Adrenal gland (tissue), 12 donors: ENCODE data around the gene TSPOAP1. TPM values are rescaled to one million over a fixed set of nuclear protein-coding genes. Genes with fewer than 3 reads are reported as not detected.

Experiments
- DNase-seq, 7 donors: peaks; one replicate each; pipeline ENCODE4 v3.0.0-alpha.2; 2019 to 2020
- H3K27ac ChIP-seq, 5 donors: fragments of 200-600 bp; sonication (generic) in 4 of 5; 1 replicate in 3 of 5; 2 replicates in 2 of 5; pipeline versions ENCODE4 v1.5.1 to v1.8.0; 2016 to 2020; ENCODE audit warnings: mild to moderate bottlenecking in 1 of 5
- H3K27me3 ChIP-seq: fragments of 200-600 bp; 2 replicates; pipeline ENCODE4 v1.8.0; 2021
- H3K36me3 ChIP-seq, 2 donors: fragments of 200-600 bp; replicated peaks in 1 of 2; 1 replicate in 1 of 2; 2 replicates in 1 of 2; pipeline versions ENCODE4 v1.5.1 to v1.8.0; 2018 to 2022
- H3K4me1 ChIP-seq, 2 donors: fragments of 200-600 bp; replicated peaks in 1 of 2; 1 replicate in 1 of 2; 2 replicates in 1 of 2; pipeline versions ENCODE4 v1.5.1 to v1.8.0; 2018 to 2021
- H3K4me3 ChIP-seq, 4 donors: fragments of 200-600 bp; sonication (generic) in 3 of 4; one replicate each; pipeline ENCODE4 v1.5.1; 2016 to 2018
- H3K9me3 ChIP-seq, 3 donors: fragments of 200-600 bp; sonication (generic) in 1 of 3; replicated peaks in 1 of 3; 1 replicate in 2 of 3; 2 replicates in 1 of 3; pipeline versions ENCODE4 v1.5.1 to v1.8.0; 2016 to 2021
- CTCF ChIP-seq, 6 experiments: fragments of 450-650 bp in 4 of 6; fragments of 200-600 bp in 2 of 6; sonication (generic) in 1 of 6; IDR thresholded peaks; 1 replicate in 5 of 6; 2 replicates in 1 of 6; pipeline versions ENCODE4 v1.5.1 to v1.8.0; 2016 to 2021; ENCODE audit warnings: antibody characterized with exemption in 6 of 6, mild to moderate bottlenecking in 2 of 6, moderate library complexity in 1 of 6
- POLR2A ChIP-seq, 2 donors: fragments of 450-650 bp; IDR thresholded peaks; one replicate each; pipeline ENCODE4 v1.6.1; 2017; ENCODE audit warnings: antibody characterized with exemption in 2 of 2, mild to moderate bottlenecking in 2 of 2, moderate library complexity in 1 of 2
- WGBS, 4 donors: extraction: QIAGEN DNeasy Blood & Tissue Kit in 2 of 4; methylation state at CpG; one replicate each; pipeline versions ENCODE4 v1.1.5 to v1.1.7; 2013 to 2017; 5-methylcytosine and 5-hydroxymethylcytosine counted together
- intact Hi-C, 2 donors: fragments of 100-400 bp; cut with DNase I; formaldehyde crosslinking; loops; one replicate each; pipeline versions ENCODE4 v1.14.1 to v1.15.0; 2022 to 2023
- polyA plus RNA-seq, 3 donors: library from polyadenylated mRNA; stranded (reverse); fragments of 200-250 nt in 2 of 3; fragments of 350-450 nt in 1 of 3; fragmentation: Illumina TruSeq in 1 of 3; extraction: RNeasy Lipid Tissue Mini Kit (QIAGEN cat#74804) in 1 of 3; gene quantifications; one replicate each; pipeline ENCODE4 v1.2.3, GENCODE V29; 2013 to 2014
- total RNA-seq, 9 donors: library from RNA; depleted of rRNA in 4 of 9; stranded (reverse); fragments of >200 nt in 4 of 9; fragments of 120-200 nt in 1 of 9; fragmentation: NEBNext Ultra II Directional in 1 of 9; extraction: Animal tissue kit (Norgen Biotek cat#: 25700) in 1 of 9; gene quantifications; one replicate each; pipeline versions ENCODE4 v1.1.0 to v1.2.4, GENCODE V29; 2013 to 2023
- donor health status: healthy with polysubstance abuse.
- donor health status: Bipolar disorder and iron deficiency.
- donor health status: DM: yes; HTN: yes; CAD: no.
- donor health status: DM: no; HTN: no; CAD: no.
- donor health status: DM: no; HTN: no; CAD: no.
- donor health status: DM: yes; HTN: yes; CAD: no.

TSPOAP1 gene
- total and polyA plus RNA-seq, 12 donors, result 4.7 to 140 (median 22.3) TPM

- H3K27me3 ChIP-seq, result no peaks in the 10 kb centered on the region
- H3K27ac ChIP-seq, result no peak overlapping the region
- intact Hi-C loops, result no loop called here
- 88 to 92% (median 91%) methylated on average over 13 to 16 of the region's 16 CpGs for WGBS, 4 donors
- H3K36me3 ChIP-seq, result peaks cover 0 to 9% of the 10 kb centered on the region in 2 donors
- H3K4me1 ChIP-seq, result peaks cover 33 to 34% of the 10 kb centered on the region in 2 donors
- no peaks in the 10 kb centered on the region for H3K9me3 ChIP-seq
- no peak for DNase-seq
- H3K4me3 ChIP-seq, result no peak overlapping the region
- TF ChIP-seq CTCF (IDR thresholded peaks at IDR 0.05), result no peak
- TF ChIP-seq POLR2A (IDR thresholded peaks at IDR 0.05), result no peak
Observed at GRCh38 chr17:58362368-58363014, 33.9 kb upstream of the TSPOAP1 start.

- Histone ChIP-seq H3K9me3 (no peaks in the 10 kb centered on the region), H3K36me3 (peaks cover 0 to 12% of the 10 kb centered on the region in 2 donors), H3K4me1 (peaks cover 19 to 22% of the 10 kb centered on the region in 2 donors), H3K4me3 (no peak overlapping the region), H3K27ac (peak overlapping the region in 1 of 5 donors; percentile 16), H3K27me3 (no peaks in the 10 kb centered on the region)
- peak in 2 of 7 donors; percentile 35 to 52 for DNase-seq
- TF ChIP-seq CTCF (IDR thresholded peaks at IDR 0.05), result no peak
- no peak for TF ChIP-seq POLR2A (IDR thresholded peaks at IDR 0.05)
- 60 to 80% (median 72%) methylated on average over 3 to 5 of the region's 5 CpGs for WGBS, 4 donors
- intact Hi-C loops, result no loop called here
Observed at GRCh38 chr17:58360296-58361063, 31.9 kb upstream of the TSPOAP1 start.

- Histone ChIP-seq H3K27ac (no peak overlapping the region), H3K9me3 (no peaks in the 10 kb centered on the region), H3K36me3 (peaks cover 0 to 12% of the 10 kb centered on the region in 2 donors), H3K4me1 (peaks cover 3 to 6% of the 10 kb centered on the region in 2 donors), H3K4me3 (no peak overlapping the region), H3K27me3 (no peaks in the 10 kb centered on the region)
- WGBS, 4 donors, result 77 to 81% (median 78%) methylated on average over 12 to 16 of the region's 16 CpGs
- no peak for DNase-seq
- intact Hi-C loops, result loop anchor here in 1 of 2 donors (5.0 kb wide), 2 partner anchors 36 to 59 kb away; partner anchors contain the start of gene RNF43
- TF ChIP-seq POLR2A (IDR thresholded peaks at IDR 0.05) (no peak), CTCF (IDR thresholded peaks at IDR 0.05) (no peak)
Observed at GRCh38 chr17:58358408-58359172, 30.0 kb upstream of the TSPOAP1 start.
